HepG2 (cell line): ENCODE data around the gene EBF4. TPM values are rescaled to one million over a fixed set of nuclear protein-coding genes. Genes with fewer than 3 reads are reported as not detected.

Source experiments
- ATAC-seq: fragments of 200-7000 bp; cut with Tn5 transposase; 3 replicates; pipeline ENCODE4 v1.9.1; 2020; ENCODE audit warnings: mild to moderate bottlenecking, moderate library complexity
- BruUV-seq: library from RNA; stranded (reverse); fragments of 400-500 nt; replicated peaks from 2 replicates; lab custom pipeline; 2021; lab: Mats Ljungman, UMichigan
- CTCF ChIA-PET: fragments of 300-600 bp; formaldehyde crosslinking; extraction: SDS; loops from one replicate; lab custom pipeline; 2021; ENCODE audit warnings: low total read pairs, inconsistent platforms, low intra/inter-chr PET ratio; lab: Yijun Ruan, JAX
- POLR2A ChIA-PET: fragments of 350-600 bp; sonication (Branson Sonifier 250); formaldehyde crosslinking; loops from one replicate; lab custom pipeline; 2020; ENCODE audit warnings: antibody characterized with exemption, inconsistent platforms; lab: Yijun Ruan, JAX
- DNase-seq: peaks from one replicate; pipeline ENCODE4 v3.0.0-alpha.2; 2015; ENCODE audit warnings: low spot score
- FAIRE-seq: peaks from 3 replicates; lab custom pipeline; 2011; peaks lifted over from hg19 to GRCh38; lab: Jason Lieb, UNC
- H2AFZ ChIP-seq: one replicate; pipeline ENCODE4 v1.6.1; 2011; ENCODE audit warnings: low read length, inconsistent platforms
- H3K27ac ChIP-seq: fragments of 300-600 bp; 3 replicates; pipeline ENCODE4 v1.8.0; 2011; ENCODE audit warnings: mixed run types, mild to moderate bottlenecking, mixed read lengths, low read length, inconsistent platforms; ENCODE audit not compliant: insufficient read depth; ENCODE audit errors: extremely low read length
- H3K27me3 ChIP-seq, 2 experiments: fragments of 200-600 bp in 1 of 2; 2 replicates in 1 of 2; 3 replicates in 1 of 2; pipeline versions ENCODE4 v1.6.0 to v1.8.0; 2011; ENCODE audit warnings: low read length in 2 of 2, mild to moderate bottlenecking in 2 of 2, moderate library complexity in 2 of 2, inconsistent platforms in 1 of 2; ENCODE audit not compliant: insufficient read depth in 2 of 2, control insufficient read depth in 1 of 2
- H3K36me3 ChIP-seq, 2 experiments: fragments of 200-600 bp in 1 of 2; replicated peaks in 1 of 2; 2 replicates in 1 of 2; 3 replicates in 1 of 2; pipeline versions ENCODE4 v1.5.1 to v1.8.0; 2011; ENCODE audit warnings: low read length in 2 of 2, inconsistent platforms in 1 of 2; ENCODE audit not compliant: insufficient read depth in 2 of 2, control insufficient read depth in 1 of 2
- H3K4me1 ChIP-seq: 2 replicates; pipeline ENCODE4 v1.5.1; 2012; ENCODE audit warnings: low read length, inconsistent platforms; ENCODE audit not compliant: insufficient read depth
- H3K4me2 ChIP-seq: 2 replicates; pipeline ENCODE4 v1.6.0; 2011; ENCODE audit warnings: low read depth, low read length, inconsistent platforms
- H3K4me3 ChIP-seq, 3 experiments: fragments of 200-600 bp in 1 of 3; sonication (generic), shearing (Covaris generic) in 1 of 3; replicated peaks in 1 of 3; 2 replicates each; pipeline ENCODE4 v1.5.1; 2011 to 2016; ENCODE audit warnings: low read length in 3 of 3, inconsistent platforms in 2 of 3, low read depth in 2 of 3, mild to moderate bottlenecking in 2 of 3, control low read depth in 1 of 3, mixed read lengths in 1 of 3; ENCODE audit not compliant: insufficient read depth in 1 of 3
- H3K79me2 ChIP-seq: one replicate; pipeline ENCODE4 v1.6.1; 2011; ENCODE audit warnings: low read length, inconsistent platforms; ENCODE audit not compliant: insufficient read depth
- H3K9ac ChIP-seq: 2 replicates; pipeline ENCODE4 v1.6.0; 2011; ENCODE audit warnings: mild to moderate bottlenecking, low read depth, low read length, inconsistent platforms; ENCODE audit not compliant: insufficient read depth
- H3K9me3 ChIP-seq: 2 replicates; pipeline ENCODE4 v1.5.1; 2012; ENCODE audit warnings: mild to moderate bottlenecking, low read length
- H4K20me1 ChIP-seq: 2 replicates; pipeline ENCODE4 v1.6.0; 2011; ENCODE audit warnings: inconsistent platforms, mild to moderate bottlenecking, low read length, moderate library complexity; ENCODE audit not compliant: insufficient read depth
- CREB1 ChIP-seq, 2 experiments: fragments of 450-650 bp in 1 of 2; IDR thresholded peaks; 2 replicates each; pipeline ENCODE4 v1.6.1; 2016 to 2017; ENCODE audit warnings: control low read depth in 1 of 2, mild to moderate bottlenecking in 1 of 2, missing compliant biosample characterization in 1 of 2, missing genetic modification characterization in 1 of 2
- RFX5 ChIP-seq: IDR thresholded peaks from 2 replicates; pipeline ENCODE4 v1.6.1; 2011; ENCODE audit warnings: low read depth, low read length, improper control_type of control experiment
- ZNF180 ChIP-seq: sonication (generic); formaldehyde crosslinking; IDR thresholded peaks from 2 replicates; pipeline ENCODE4 v1.4.0; 2020; ENCODE audit warnings: low read depth, missing genetic modification reagents, borderline replicate concordance
- ZNF430 ChIP-seq: sonication (generic); formaldehyde crosslinking; IDR thresholded peaks from 2 replicates; pipeline ENCODE4 v1.9.0; 2021; ENCODE audit warnings: mild to moderate bottlenecking, missing genetic modification reagents
- WGBS: methylation state at CpG from one replicate; pipeline ENCODE4 v1.1.6; 2017; ENCODE audit warnings: low lambda C conversion rate; 5-methylcytosine and 5-hydroxymethylcytosine counted together
- in situ Hi-C: cut with HindIII; loops from 2 replicates; pipeline ENCODE4 v1.10.0; 2017; ENCODE audit warnings: low pct_unique_long_range_greater_than_20kb; ENCODE audit not compliant: extremely low pct_ligation_motif_present
- intact Hi-C: fragments of 100-400 bp; cut with micrococcal nuclease; formaldehyde crosslinking; loops from one replicate; pipeline ENCODE4 v1.10.0; 2022; ENCODE audit not compliant: unreplicated experiment
- polyA plus RNA-seq, 8 experiments: library from polyadenylated mRNA; depleted of rRNA in 3 of 8; stranded (reverse) in 7 of 8; unstranded in 1 of 8; fragments of >200 nt; fragmentation: Illumina TruSeq in 4 of 8; extraction: Trizol in 4 of 8; gene quantifications; 2 replicates each; pipeline versions ENCODE4 v1.2.1 to v1.2.3, GENCODE V29; 2011 to 2016; ENCODE audit warnings: low read depth in 4 of 8, missing spikeins in 1 of 8, mixed read lengths in 1 of 8; ENCODE audit not compliant: insufficient read depth in 1 of 8
- total RNA-seq, 5 experiments: library from RNA; depleted of rRNA; stranded (reverse); fragments of >200 nt; fragmentation: Illumina TruSeq; extraction: Trizol; gene quantifications; 2 replicates each; pipeline ENCODE4 v1.2.3, GENCODE V29; 2016; ENCODE audit warnings: low read depth in 1 of 5
- TF ChIP-seq, protein P1 (sequence below), 2 experiments: sonication (generic) in 1 of 2; formaldehyde crosslinking in 1 of 2; IDR thresholded peaks; 2 replicates each; pipeline versions ENCODE4 v1.5.1 to v1.6.1; 2011 to 2020; ENCODE audit warnings: borderline replicate concordance in 1 of 2, low read depth in 1 of 2, low read length in 1 of 2, mild to moderate bottlenecking in 1 of 2, missing genetic modification reagents in 1 of 2, moderate library complexity in 1 of 2
- TF ChIP-seq, protein P2 (sequence below): IDR thresholded peaks from 2 replicates; pipeline ENCODE4 v1.6.1; 2016; ENCODE audit warnings: mild to moderate bottlenecking, missing biosample characterization, missing genetic modification reagents

The EBF4 gene
- total and polyA plus RNA-seq, 2 of the 13 experiments (the other 11 are each of a cell fraction or from before 2014, with no cell fraction given), result 0.84 to 2.2 TPM

DNA sequence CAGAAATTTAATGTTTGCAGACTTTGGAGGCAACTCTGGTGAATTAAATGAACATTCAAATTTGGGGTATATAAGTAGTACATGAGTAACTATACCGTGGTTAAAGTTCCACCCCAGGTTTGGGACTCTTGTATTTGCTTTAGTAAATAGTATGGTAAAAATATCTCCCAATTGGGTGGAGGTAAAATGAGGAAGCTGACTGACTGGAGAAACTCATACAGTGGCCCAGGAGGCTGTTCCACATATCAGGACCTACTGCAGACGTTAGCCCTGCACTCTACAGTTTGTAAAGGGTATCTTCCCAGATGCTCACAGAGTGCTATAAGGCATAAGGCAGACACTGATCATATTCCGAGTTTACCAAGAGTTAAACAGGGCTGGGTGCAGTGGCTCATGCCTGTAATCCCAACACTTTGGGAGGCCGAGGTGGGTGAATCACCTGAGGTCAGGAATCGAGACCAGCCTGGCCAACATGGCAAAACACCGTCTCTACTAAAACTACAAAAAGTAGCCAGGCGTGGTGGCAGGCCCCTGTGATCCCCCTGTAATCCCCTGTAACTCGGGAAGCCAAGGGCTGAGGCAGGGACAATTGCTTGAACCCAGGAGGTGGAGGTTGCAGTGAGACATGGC lies 54.2 kb downstream of the EBF4 start:
- TF ChIP-seq ZNF430 (CRISPR knock-in tag), result no peak
- no peak for TF ChIP-seq ZNF180 (CRISPR knock-in tag)
- H3K4me2 ChIP-seq, result no peak overlapping the region
- DNase-seq (no peak), ATAC-seq (no peak), FAIRE-seq (no peak)
- 0 out of 2 replicates have a peak, but pooled peaks cover 3% of the 10 kb centered on the region for H4K20me1 ChIP-seq
- ChIA-PET POLR2A (no interaction called here), CTCF (no interaction called here)
- H3K36me3 ChIP-seq, result no peaks in the 10 kb centered on the region
- no peaks in the 10 kb centered on the region for H3K79me2 ChIP-seq
- no TSS peak for BruUV-seq
- H3K9ac ChIP-seq, result no peak overlapping the region
- peaks cover 11 to 73% of the 10 kb centered on the region in 2 experiments for H3K27me3 ChIP-seq
- in situ Hi-C loops, result no loop called here
- H3K4me3 ChIP-seq, result no peak overlapping the region
- no peaks in the 10 kb centered on the region for H3K9me3 ChIP-seq
- no peak overlapping the region for H3K27ac ChIP-seq
- peaks cover 26% of the 10 kb centered on the region for H3K4me1 ChIP-seq
- H2AFZ ChIP-seq, result no peak overlapping the region
- intact Hi-C loops, result no loop called here
- under 1% methylated on average over 8 of the region's 8 CpGs for WGBS

DNA sequence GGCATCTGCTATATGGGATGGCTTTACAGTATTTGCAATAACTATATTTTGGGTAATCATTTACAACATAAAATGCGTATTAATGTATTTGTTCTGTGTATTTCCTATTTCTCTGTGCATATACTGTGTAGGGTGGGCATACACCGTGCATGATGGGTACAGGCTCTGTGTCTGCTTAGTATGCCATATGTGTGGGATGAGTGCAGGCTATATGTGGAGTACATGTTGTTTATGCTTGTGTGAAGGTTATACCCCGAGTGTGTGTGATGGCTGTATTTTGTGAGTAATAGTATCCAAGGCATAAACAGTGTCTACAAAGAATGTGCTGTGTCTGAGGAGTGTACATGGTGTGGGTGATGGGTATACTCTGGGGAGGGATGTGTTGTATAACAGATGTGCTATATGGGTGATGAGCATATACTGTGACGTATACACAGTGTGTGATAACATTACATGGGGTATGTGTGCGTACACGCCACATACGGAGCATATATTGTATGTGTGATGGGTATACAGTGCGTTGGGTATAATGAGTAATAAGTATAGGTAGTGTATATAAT lies 55.2 kb downstream of the EBF4 start:
- Histone ChIP-seq H3K4me1 (peaks cover 32% of the 10 kb centered on the region), H3K4me2 (no peak overlapping the region), H3K27ac (no peak overlapping the region), H3K9me3 (no peaks in the 10 kb centered on the region), H3K79me2 (no peaks in the 10 kb centered on the region), H3K36me3 (no peaks in the 10 kb centered on the region), H3K27me3 (peaks cover 11 to 68% of the 10 kb centered on the region in 2 experiments), H2AFZ (no peak overlapping the region), H3K9ac (no peak overlapping the region), H4K20me1 (0 out of 2 replicates have a peak, but pooled peaks cover 3% of the 10 kb centered on the region), H3K4me3 (no peak overlapping the region)
- TF ChIP-seq, protein P1, sequence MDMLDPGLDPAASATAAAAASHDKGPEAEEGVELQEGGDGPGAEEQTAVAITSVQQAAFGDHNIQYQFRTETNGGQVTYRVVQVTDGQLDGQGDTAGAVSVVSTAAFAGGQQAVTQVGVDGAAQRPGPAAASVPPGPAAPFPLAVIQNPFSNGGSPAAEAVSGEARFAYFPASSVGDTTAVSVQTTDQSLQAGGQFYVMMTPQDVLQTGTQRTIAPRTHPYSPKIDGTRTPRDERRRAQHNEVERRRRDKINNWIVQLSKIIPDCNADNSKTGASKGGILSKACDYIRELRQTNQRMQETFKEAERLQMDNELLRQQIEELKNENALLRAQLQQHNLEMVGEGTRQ (IDR thresholded peaks at IDR 0.05; ENCODE audit: low read depth, low read length), result no peak
- TF ChIP-seq, protein P1 (CRISPR knock-in tag; IDR thresholded peaks at IDR 0.05; ENCODE audit: borderline replicate concordance), result no peak
- peak; percentile 88 for TF ChIP-seq CREB1 (IDR thresholded peaks at IDR 0.05)
- TF ChIP-seq CREB1 (CRISPR knock-in tag; IDR thresholded peaks at IDR 0.05), result no peak
- TF ChIP-seq, protein P2, sequence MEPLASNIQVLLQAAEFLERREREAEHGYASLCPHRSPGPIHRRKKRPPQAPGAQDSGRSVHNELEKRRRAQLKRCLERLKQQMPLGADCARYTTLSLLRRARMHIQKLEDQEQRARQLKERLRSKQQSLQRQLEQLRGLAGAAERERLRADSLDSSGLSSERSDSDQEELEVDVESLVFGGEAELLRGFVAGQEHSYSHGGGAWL (CRISPR knock-in tag), result no peak
- no peak for TF ChIP-seq RFX5
- DNase-seq (no peak), ATAC-seq (no peak), FAIRE-seq (no peak)
- intact Hi-C loops (no loop called here), in situ Hi-C loops (no loop called here)
- BruUV-seq, result no TSS peak
- 64% methylated on average over 8 of the region's 8 CpGs for WGBS
- POLR2A ChIA-PET, result no interaction called here
- CTCF ChIA-PET, result no interaction called here
